Calu3 (cell line): ENCODE data around the gene ARMH2. TPM values are rescaled to one million over a fixed set of nuclear protein-coding genes. Genes with fewer than 3 reads are reported as not detected.
A peak's percentile ranks its signal among the peaks of the same experiment; 100 is the strongest.

Source experiments
- Bru-seq: library from RNA; stranded (reverse); fragments of 400-500 nt; gene quantifications from one replicate; lab custom pipeline; 2021; lab: Mats Ljungman, UMichigan
- BruChase-seq, 2 experiments: library from RNA; stranded (reverse); fragments of 400-500 nt; gene quantifications; one replicate each; lab custom pipeline; 2021; lab: Mats Ljungman, UMichigan
- BruUV-seq: library from RNA; stranded (reverse); fragments of 400-500 nt; replicated peaks from 2 replicates; lab custom pipeline; 2021; lab: Mats Ljungman, UMichigan
- CTCF ChIA-PET: fragments of 300-600 bp; sonication (Branson Sonifier 250); formaldehyde crosslinking; loops from one replicate; lab custom pipeline; 2022; ENCODE audit warnings: antibody characterized with exemption; lab: Charles Lee
- DNase-seq: peaks from one replicate; pipeline ENCODE4 v3.0.0; 2022
- H3K27ac Mint-ChIP-seq: one replicate; pipeline ENCODE4 v1.8.0; 2022; ENCODE audit warnings: mixed read lengths; ENCODE audit not compliant: unreplicated experiment
- H3K27me3 Mint-ChIP-seq: one replicate; pipeline ENCODE4 v1.8.0; 2022; ENCODE audit warnings: mixed read lengths; ENCODE audit not compliant: unreplicated experiment
- H3K36me3 Mint-ChIP-seq: one replicate; pipeline ENCODE4 v1.8.0; 2022; ENCODE audit warnings: mild to moderate bottlenecking, moderate library complexity, mixed read lengths; ENCODE audit not compliant: insufficient read depth, unreplicated experiment
- H3K4me1 Mint-ChIP-seq: one replicate; pipeline ENCODE4 v1.8.0; 2022; ENCODE audit warnings: mild to moderate bottlenecking, low read depth, mixed read lengths; ENCODE audit not compliant: unreplicated experiment
- H3K4me3 Mint-ChIP-seq: one replicate; pipeline ENCODE4 v1.8.0; 2022; ENCODE audit warnings: mild to moderate bottlenecking, low read depth, moderate library complexity, mixed read lengths; ENCODE audit not compliant: unreplicated experiment
- H3K9me3 Mint-ChIP-seq: one replicate; pipeline ENCODE4 v1.8.0; 2022; ENCODE audit warnings: low read depth, mixed read lengths; ENCODE audit not compliant: unreplicated experiment
- intact Hi-C: fragments of 100-400 bp; cut with micrococcal nuclease; formaldehyde crosslinking; loops from one replicate; pipeline ENCODE4 v1.10.0; 2022; ENCODE audit not compliant: unreplicated experiment
- long read RNA-seq: library from polyadenylated mRNA; stranded (forward); transcript quantifications from one replicate; pipeline ENCODE4 v2.0.0, GENCODE V29; 2022
- total RNA-seq: library from RNA; stranded (reverse); gene quantifications from 2 replicates; pipeline ENCODE4 v1.2.3, GENCODE V29; 2022
- TF ChIP-seq, protein P1 (sequence below): fragments of 200-600 bp; IDR thresholded peaks from one replicate; pipeline ENCODE4 v1.8.0; 2022; ENCODE audit warnings: antibody characterized with exemption; ENCODE audit not compliant: unreplicated experiment

ARMH2 gene
- total RNA-seq (not detected in 2 replicates), Bru-seq, nascent RNA (percentile 25 among the genes with signal in this experiment), BruChase-seq, experiment 1, labeled RNA remaining after a 6-hour chase (not detected), BruChase-seq, experiment 2, labeled RNA remaining after a 2-hour chase (not detected)
- long read RNA-seq, result 0 reads

DNA sequence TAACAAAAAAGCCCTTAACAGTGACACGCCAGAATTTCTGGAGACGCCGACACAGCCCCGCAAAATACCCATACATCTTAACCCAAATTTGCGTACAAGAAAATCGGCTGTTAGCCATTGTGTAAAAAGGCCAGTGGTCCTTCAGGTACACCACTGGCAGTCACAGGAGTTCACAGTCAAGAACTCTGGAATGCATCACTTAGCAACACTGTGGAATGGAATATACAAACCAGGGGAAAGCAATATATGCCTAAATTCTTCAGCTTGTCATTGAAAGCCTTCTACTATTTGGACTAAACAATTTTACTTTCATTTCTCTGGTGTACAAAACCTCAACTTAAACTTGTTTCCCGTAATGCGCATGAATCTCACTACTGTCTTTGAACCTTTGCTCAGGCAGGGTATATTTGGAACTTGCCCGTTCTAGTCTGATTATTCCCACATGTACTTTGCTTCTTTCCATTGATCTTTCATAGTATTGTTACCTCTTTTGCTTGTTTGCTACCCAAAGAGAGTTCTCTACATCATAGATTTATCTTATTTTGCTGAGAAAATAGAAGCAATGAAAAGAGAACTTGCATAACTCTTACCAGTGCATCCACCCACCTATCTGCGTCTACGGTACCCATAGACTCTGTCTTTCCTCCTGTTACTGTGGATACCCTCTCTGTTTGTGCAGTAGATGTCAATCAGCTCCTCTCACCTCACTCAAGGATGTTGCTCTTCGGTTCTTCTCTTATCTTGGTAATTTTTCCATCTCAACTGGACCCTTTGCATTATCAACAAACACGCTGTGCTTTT, at the start of gene ARMH2:
ARMH2 (minus strand) TSS at position 178 of the 801 bp plus-strand sequence; CDS start at position 118, 60 bp downstream.
- CTCF ChIA-PET, result interaction anchor here (0.7 kb wide), 3 partner anchors 10 to 397 kb away, joined by 3 to 5 read pairs (median 5); no protein-coding TSS in a partner anchor
- Mint-ChIP-seq H3K9me3 (no peaks in the 10 kb centered on the region), H3K27ac (no peak within 1 kb of the TSS), H3K27me3 (no peaks in the 10 kb centered on the region), H3K4me1 (peaks cover 10% of the 10 kb centered on the region), H3K36me3 (no peaks in the 10 kb centered on the region), H3K4me3 (no peak within 1 kb of the TSS)
- no TSS peak for BruUV-seq
- intact Hi-C loops, result no loop called here
- DNase-seq, result no peak
- TF ChIP-seq, protein P1, sequence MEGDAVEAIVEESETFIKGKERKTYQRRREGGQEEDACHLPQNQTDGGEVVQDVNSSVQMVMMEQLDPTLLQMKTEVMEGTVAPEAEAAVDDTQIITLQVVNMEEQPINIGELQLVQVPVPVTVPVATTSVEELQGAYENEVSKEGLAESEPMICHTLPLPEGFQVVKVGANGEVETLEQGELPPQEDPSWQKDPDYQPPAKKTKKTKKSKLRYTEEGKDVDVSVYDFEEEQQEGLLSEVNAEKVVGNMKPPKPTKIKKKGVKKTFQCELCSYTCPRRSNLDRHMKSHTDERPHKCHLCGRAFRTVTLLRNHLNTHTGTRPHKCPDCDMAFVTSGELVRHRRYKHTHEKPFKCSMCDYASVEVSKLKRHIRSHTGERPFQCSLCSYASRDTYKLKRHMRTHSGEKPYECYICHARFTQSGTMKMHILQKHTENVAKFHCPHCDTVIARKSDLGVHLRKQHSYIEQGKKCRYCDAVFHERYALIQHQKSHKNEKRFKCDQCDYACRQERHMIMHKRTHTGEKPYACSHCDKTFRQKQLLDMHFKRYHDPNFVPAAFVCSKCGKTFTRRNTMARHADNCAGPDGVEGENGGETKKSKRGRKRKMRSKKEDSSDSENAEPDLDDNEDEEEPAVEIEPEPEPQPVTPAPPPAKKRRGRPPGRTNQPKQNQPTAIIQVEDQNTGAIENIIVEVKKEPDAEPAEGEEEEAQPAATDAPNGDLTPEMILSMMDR, result no peak

DNA sequence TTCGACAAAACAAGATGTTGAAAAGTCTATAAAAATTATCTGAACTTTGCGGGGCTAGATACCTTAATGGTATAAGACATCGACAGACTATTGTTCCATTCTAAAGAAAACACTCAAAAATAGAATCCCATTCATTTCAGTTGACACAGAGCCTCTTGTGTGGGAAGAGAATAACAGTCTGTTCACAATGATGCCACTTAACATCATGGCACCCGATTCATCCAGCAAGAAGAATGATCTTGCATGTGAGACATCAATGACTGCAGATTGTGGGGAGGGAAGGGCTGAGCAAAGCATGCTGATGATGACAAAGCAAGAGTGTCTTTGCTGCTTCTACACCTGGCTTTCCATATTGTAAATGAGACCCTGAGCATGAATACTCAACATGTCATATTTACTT, 49.7 kb upstream of the ARMH2 start:
- H3K9me3 Mint-ChIP-seq, result no peaks in the 10 kb centered on the region
- H3K4me1 Mint-ChIP-seq, result no peaks in the 10 kb centered on the region
- CTCF ChIA-PET, result interaction anchor here (1.5 kb wide), 1 partner anchor 170 kb away, joined by 3 read pairs; no protein-coding TSS in a partner anchor
- TF ChIP-seq, protein P1, result no peak
- intact Hi-C loops, result no loop called here
- no peaks in the 10 kb centered on the region for H3K27me3 Mint-ChIP-seq
- DNase-seq, result no peak
- H3K4me3 Mint-ChIP-seq, result no peak overlapping the region
- BruUV-seq, result no TSS peak
- H3K36me3 Mint-ChIP-seq, result no peaks in the 10 kb centered on the region
- H3K27ac Mint-ChIP-seq, result no peak overlapping the region

DNA sequence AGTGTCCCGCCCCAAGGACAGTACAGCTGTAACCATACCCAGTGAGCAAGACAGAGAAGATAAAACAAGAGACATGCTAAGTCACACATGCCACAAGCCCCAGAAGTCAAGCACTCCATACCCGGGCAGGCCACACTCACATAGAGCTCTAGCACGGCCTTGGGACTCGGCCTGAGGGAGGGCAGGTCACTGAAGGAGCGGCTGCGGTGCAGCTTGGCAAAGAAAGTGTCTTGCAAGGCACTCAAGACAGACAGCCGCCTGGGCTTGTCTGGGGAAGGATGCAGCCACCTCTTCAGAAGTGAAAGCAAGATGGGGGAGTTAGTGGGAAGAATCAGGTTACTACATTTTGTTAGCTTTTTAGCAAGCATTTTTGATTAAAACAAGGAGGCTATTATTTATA, 48.7 kb upstream of the ARMH2 start:
- Mint-ChIP-seq H3K4me1 (no peaks in the 10 kb centered on the region), H3K9me3 (no peaks in the 10 kb centered on the region), H3K4me3 (no peak overlapping the region), H3K27ac (no peak overlapping the region), H3K27me3 (peaks cover 7% of the 10 kb centered on the region), H3K36me3 (no peaks in the 10 kb centered on the region)
- intact Hi-C loops, result no loop called here
- no peak for DNase-seq
- TF ChIP-seq, protein P1, result no peak
- CTCF ChIA-PET, result interaction anchor here (0.6 to 2.1 kb wide), 3 partner anchors 9 to 154 kb away, joined by 3 to 8 read pairs (median 4); no protein-coding TSS in a partner anchor
- no TSS peak for BruUV-seq

DNA sequence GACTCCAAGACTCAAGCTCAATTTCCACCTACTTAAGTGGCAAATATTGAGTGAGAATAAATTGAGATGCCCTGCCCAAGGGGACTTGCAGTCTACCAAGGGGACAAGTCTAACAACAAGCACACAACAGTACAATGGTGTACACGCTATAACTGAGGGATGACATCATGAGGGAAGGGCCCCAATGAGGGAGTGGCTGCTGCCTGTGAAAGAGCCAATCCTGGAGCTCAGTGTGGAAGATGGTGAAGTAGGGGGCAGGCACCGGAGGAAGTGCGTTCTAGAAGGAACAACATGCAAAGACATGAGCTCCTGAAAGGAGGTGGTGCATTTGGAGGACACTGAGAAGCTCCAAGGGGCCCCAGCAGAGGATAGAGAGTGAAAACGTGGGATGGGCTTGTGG, 46.9 kb upstream of the ARMH2 start:
- TF ChIP-seq, protein P1, result no peak
- Mint-ChIP-seq H3K27me3 (peaks cover 26% of the 10 kb centered on the region), H3K9me3 (no peaks in the 10 kb centered on the region), H3K27ac (no peak overlapping the region), H3K4me3 (no peak overlapping the region), H3K4me1 (no peaks in the 10 kb centered on the region), H3K36me3 (no peaks in the 10 kb centered on the region)
- CTCF ChIA-PET, result interaction anchor here (1.0 to 2.1 kb wide), 2 partner anchors 10 to 176 kb away, joined by 3 to 8 read pairs; no protein-coding TSS in a partner anchor
- intact Hi-C loops, result no loop called here
- DNase-seq, result no peak
- BruUV-seq, result no TSS peak
